NCI-H82 treated with DMSO at 0.1 percent for 48 hours (cell line): ENCODE data around the gene EIF5A.

ENCODE experiments used
- DNase-seq: peaks from one replicate; lab custom pipeline; 2025; ENCODE audit not compliant: unreplicated experiment; lab: John Stamatoyannopoulos, UW

Gene EIF5A

DNA sequence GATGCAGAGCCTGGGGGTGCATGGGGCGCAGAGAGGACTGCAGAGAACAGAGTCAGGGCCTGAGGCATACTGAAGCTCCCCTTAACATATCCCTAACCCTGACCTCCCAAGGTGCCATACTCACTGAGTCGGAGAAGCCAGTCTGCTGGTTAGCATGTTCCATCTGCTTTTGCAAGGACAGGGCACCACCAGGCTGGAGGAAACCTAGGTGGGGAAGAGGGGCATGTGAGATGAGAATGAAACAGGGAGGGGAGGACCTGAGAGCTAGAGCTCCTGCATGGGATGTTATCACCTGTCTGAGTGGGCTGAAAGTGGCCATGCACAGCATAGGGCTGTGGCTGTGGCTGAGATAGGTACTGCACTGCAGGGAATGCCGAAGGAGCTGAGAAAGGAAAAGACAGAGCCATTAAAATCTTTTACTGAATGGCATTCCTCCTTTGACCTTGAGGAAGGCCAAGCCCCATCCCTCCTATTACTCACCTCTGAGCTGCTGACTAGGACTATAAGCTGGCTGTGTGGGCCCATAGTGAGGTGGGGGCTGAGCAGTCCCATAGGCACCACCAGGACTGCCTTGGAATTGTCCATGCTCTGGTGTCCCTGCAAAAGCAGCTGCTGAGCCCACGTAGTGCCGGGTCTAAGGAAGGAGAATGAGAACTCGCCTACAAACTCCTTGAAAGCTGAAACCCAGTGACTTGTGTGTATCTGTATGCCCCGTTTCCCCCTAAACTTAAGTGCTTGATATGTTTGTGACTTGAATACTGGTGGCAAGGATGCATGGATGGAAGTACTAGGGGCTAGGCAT is 5.9 kb downstream of the EIF5A start:
- DNase-seq = peak; percentile 17

- DNase-seq = no peak
These were observed 6.7 kb downstream of the EIF5A start for GRCh38 chr17:7313890-7314718.

- DNase-seq = peak; percentile 59
These were observed 7.5 kb downstream of the EIF5A start, which contains the start of gene GPS2 for GRCh38 chr17:7314719-7315569. GPS2 (minus strand) TSS chr17:7315360; CDS start chr17:7315052, 308 bp downstream.

GRCh38 chr17:7315570-7316235 is 8.3 kb downstream of the EIF5A start:
- DNase-seq = no peak

- DNase-seq = no peak
These were observed 9.9 kb downstream of the EIF5A start for GRCh38 chr17:7317161-7317803.

- no peak for DNase-seq
These were observed 10.9 kb downstream of the EIF5A start for GRCh38 chr17:7318121-7318860.

GRCh38 chr17:7321466-7321865 is 14.0 kb downstream of the EIF5A start:
- DNase-seq = no peak

- DNase-seq = no peak
These were observed 15.2 kb downstream of the EIF5A start for GRCh38 chr17:7322520-7323194.

- no peak for DNase-seq
These were observed 16.5 kb downstream of the EIF5A start for GRCh38 chr17:7323731-7324437.

- no peak for DNase-seq
These were observed 17.0 kb downstream of the EIF5A start for GRCh38 chr17:7324438-7324779.

GRCh38 chr17:7325031-7325528 is 17.7 kb downstream of the EIF5A start:
- no peak for DNase-seq

- no peak for DNase-seq
These were observed 18.8 kb downstream of the EIF5A start for GRCh38 chr17:7326186-7326585.

GRCh38 chr17:7327056-7327455 is 19.6 kb downstream of the EIF5A start:
- no peak for DNase-seq

DNA sequence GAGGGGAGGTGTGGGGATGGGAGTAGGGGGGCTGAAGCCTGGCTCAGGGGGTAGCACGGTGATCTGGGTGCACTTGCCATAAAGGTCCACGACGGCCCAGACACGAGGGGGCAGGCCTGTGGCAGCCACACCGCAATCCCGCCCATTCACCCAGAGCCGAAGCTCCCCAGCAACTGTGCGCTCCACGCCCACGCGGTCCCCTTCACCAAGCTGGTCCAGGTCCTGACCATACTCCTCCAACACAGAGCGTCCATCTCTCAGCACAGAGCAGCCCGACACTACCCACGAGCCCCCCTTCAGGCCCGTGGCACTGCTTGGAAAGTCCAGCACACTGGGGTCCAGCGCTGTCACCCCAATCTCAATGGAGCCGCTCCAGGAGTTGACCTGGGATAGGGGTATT is 20.1 kb downstream of the EIF5A start:
- DNase-seq = no peak

DNA sequence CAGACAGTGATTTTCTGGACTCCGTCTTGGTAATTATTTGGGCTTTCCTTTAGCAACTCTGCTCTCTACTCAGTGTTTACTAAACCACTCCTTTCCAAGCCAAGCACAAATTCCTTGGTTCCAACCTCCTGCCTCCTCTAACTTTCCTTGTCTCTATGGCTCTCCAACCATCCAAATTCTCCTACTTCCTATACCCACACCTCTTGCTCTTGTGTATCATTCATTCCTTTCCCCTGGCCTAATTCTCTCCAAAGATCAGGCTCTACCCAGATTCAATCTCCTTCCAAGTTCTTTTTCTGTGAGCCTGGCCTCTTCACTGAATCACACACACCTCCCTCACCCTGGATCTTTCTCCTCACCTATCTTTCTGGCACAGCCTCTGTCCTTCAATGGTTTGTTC is 20.6 kb downstream of the EIF5A start:
- no peak for DNase-seq

DNA sequence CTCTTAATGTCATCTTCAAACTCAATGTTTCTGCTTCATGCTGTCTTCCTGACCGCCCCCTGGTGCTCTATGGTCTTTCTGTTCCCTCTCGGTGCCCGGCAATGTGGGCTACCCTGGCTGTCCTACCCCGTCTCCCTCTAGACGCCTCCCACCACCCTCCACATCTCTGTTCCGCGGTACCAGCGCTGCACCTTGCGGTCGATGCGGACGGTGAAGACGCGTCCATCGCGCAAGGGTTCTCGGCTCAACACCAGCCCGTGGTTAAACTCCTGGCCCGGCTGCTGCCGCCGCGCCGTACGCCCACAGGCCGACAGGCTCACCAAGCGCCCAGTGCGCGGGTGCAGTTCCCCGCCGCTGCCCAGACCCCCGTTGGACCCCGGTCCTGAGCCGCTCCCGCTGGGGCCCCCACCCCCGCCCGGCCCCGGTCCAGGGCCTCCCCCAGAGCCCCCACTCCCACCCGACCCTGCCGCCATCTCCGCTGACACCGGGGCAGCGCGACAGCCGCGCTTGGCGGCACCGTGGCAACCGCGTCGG is 21.5 kb downstream of the EIF5A start, which contains the start of gene NEURL4:
TSS of gene NEURL4 (minus strand) at position 496 of the 534 bp plus-strand sequence. CDS start at position 473, 23 bp downstream.
- no peak for DNase-seq

- DNase-seq = peak; percentile 99
These were observed 22.1 kb downstream of the EIF5A start for GRCh38 chr17:7329374-7329996.
